GM11168 (cell line): ENCODE measurements around the gene MAP3K20.
"Not testable (repeated sequence)": the region's sequence is repeated elsewhere in the genome, so short reads cannot be mapped to it uniquely, and the experiment has no call there.

Source experiments
- in situ Hi-C: fragments of 300-500 bp; cut with MboI; formaldehyde crosslinking; loops from one replicate; pipeline ENCODE4 v1.12.0; 2022; ENCODE audit warnings: low sequenced_read_pairs; ENCODE audit not compliant: unreplicated experiment

The MAP3K20 gene

GRCh38 chr2:173191601-173192000 lies 116.0 kb downstream of the MAP3K20 start:
- in situ Hi-C loops = no loop called here

GRCh38 chr2:173192071-173192470 lies 116.4 kb downstream of the MAP3K20 start:
- in situ Hi-C loops = no loop called here

GRCh38 chr2:173193925-173194324 lies 118.3 kb downstream of the MAP3K20 start:
- in situ Hi-C loops = no loop called here

- in situ Hi-C loops = no loop called here
Observed at GRCh38 chr2:173195100-173195499, 119.5 kb downstream of the MAP3K20 start.

GRCh38 chr2:173196080-173196479 lies 120.4 kb downstream of the MAP3K20 start:
- in situ Hi-C loops = no loop called here

GRCh38 chr2:173196638-173197037 lies 121.0 kb downstream of the MAP3K20 start:
- in situ Hi-C loops = no loop called here

GRCh38 chr2:173198327-173198726 lies 122.7 kb downstream of the MAP3K20 start:
- in situ Hi-C loops = no loop called here

GRCh38 chr2:173199294-173199693 lies 123.6 kb downstream of the MAP3K20 start:
- in situ Hi-C loops = no loop called here

- in situ Hi-C loops = no loop called here
Observed at GRCh38 chr2:173202570-173202969, 126.9 kb downstream of the MAP3K20 start.

- in situ Hi-C loops = no loop called here
Observed at GRCh38 chr2:173204316-173204715, 128.7 kb downstream of the MAP3K20 start.

- in situ Hi-C loops = no loop called here
Observed at GRCh38 chr2:173205375-173205774, 129.7 kb downstream of the MAP3K20 start.

GRCh38 chr2:173207124-173207523 lies 131.5 kb downstream of the MAP3K20 start:
- in situ Hi-C loops = not testable (repeated sequence)

- in situ Hi-C loops = loop anchor here (5.0 kb wide), 1 partner anchor 178 kb away; no protein-coding TSS in a partner anchor
Observed at GRCh38 chr2:173210270-173211196, 134.9 kb downstream of the MAP3K20 start.

GRCh38 chr2:173213181-173213580 lies 137.5 kb downstream of the MAP3K20 start:
- in situ Hi-C loops = loop anchor here (5.0 kb wide), 1 partner anchor 181 kb away; no protein-coding TSS in a partner anchor

- in situ Hi-C loops = loop anchor here (5.0 kb wide), 1 partner anchor 182 kb away; no protein-coding TSS in a partner anchor
Observed at GRCh38 chr2:173214213-173214612, 138.6 kb downstream of the MAP3K20 start.

- in situ Hi-C loops = no loop called here
Observed at GRCh38 chr2:173215316-173215715, 139.7 kb downstream of the MAP3K20 start.

GRCh38 chr2:173216051-173216450 lies 140.4 kb downstream of the MAP3K20 start:
- in situ Hi-C loops = no loop called here

GRCh38 chr2:173216668-173217067 lies 141.0 kb downstream of the MAP3K20 start:
- in situ Hi-C loops = no loop called here

GRCh38 chr2:173217116-173217840 lies 141.6 kb downstream of the MAP3K20 start:
- in situ Hi-C loops = no loop called here

GRCh38 chr2:173218326-173219056 lies 142.8 kb downstream of the MAP3K20 start:
- in situ Hi-C loops = no loop called here
